Body of pancreas (tissue), 4 donors: ENCODE results near the gene RAC3.

Experiments
- POLR2A ChIP-seq, 3 donors: fragments of 450-650 bp; IDR thresholded peaks; one replicate each; pipeline ENCODE4 v1.6.1; 2016; ENCODE audit warnings: antibody characterized with exemption in 3 of 3, mild to moderate bottlenecking in 2 of 3
- TF ChIP-seq, protein P1 (sequence below), 7 experiments: fragments of 450-650 bp in 4 of 7; fragments of 200-600 bp in 3 of 7; sonication (generic) in 3 of 7; IDR thresholded peaks; one replicate each; pipeline ENCODE4 v1.5.1; 2016 to 2019; ENCODE audit warnings: antibody characterized with exemption in 7 of 7

DNA sequence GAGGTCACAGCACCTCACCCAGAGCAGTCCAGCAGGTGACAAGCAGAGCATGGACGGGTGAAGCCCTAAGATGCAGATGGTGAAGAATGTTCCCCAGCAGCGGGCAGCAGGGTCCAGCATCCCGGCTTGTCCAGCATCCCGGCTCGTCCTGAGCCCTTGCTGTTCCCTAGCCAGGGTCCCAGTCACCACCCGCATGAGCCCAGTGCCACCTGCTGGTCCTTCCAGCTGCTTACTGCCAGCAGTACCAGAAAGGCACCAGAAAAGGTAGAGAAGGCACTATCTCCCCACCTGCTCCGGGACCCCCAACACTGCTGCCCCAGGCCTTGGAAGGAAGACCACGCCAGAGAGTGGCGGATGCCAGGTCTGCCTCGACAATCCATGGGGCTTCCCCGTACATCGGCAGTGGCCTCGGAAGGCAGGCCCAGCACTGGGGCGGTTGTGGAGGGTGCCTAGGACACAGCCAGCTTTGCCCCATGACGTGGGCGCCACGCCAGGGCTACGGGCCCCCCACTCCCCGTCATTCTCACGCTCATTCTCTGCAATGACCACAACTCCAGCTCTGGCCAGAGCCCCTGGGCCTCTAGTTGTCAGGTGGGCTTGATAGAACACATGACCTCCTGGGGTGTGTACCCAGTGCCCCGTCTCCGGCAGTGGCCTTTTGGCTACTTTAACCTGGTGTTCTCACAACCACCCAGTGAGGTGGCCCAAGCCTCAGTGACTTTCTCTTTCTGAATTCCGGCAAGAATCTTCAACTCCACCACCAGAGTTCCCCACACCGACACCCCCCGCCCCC, 10.2 kb upstream of the RAC3 start:
- TF ChIP-seq, protein P1, sequence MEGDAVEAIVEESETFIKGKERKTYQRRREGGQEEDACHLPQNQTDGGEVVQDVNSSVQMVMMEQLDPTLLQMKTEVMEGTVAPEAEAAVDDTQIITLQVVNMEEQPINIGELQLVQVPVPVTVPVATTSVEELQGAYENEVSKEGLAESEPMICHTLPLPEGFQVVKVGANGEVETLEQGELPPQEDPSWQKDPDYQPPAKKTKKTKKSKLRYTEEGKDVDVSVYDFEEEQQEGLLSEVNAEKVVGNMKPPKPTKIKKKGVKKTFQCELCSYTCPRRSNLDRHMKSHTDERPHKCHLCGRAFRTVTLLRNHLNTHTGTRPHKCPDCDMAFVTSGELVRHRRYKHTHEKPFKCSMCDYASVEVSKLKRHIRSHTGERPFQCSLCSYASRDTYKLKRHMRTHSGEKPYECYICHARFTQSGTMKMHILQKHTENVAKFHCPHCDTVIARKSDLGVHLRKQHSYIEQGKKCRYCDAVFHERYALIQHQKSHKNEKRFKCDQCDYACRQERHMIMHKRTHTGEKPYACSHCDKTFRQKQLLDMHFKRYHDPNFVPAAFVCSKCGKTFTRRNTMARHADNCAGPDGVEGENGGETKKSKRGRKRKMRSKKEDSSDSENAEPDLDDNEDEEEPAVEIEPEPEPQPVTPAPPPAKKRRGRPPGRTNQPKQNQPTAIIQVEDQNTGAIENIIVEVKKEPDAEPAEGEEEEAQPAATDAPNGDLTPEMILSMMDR (IDR thresholded peaks at IDR 0.05): peak; percentile 21 to 89 (median 82)
- no peak for TF ChIP-seq POLR2A (IDR thresholded peaks at IDR 0.05)
